ENCODE data around the gene HOXB6.

HOXB6 gene

DNA sequence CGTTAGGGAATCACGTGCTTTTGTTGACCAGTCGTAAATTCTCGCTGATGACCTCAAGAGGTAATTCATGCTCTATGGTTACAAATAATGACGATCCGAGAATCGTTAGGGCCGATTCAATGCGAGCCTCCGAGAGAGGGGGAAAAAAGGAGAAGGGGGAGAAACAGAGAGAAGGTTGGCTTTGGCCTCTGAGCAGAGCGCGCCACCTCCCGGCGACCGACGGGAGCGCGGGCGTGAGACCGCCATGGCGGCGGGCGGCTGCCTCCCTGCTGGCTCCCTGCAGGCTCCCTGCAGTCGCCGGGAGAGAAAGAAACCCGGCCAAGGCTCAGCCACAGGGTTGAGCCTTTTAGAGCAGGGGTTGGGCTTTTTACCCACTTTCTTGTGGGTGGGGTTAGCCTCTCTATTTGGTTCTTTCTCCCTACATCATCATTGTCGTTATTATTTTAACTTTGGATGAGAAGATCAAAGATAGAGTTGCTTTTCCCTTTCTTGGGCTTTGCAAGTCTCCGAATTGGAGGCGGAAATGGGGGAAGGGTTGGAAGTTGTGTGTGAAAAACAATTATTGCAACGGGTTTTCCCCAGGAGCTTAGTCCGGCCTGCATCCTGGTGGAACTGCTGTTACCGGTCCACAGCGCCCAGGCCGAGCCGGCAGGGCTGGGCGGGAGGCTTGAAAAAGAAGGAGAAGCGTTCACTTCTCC lies 10.8 kb downstream of the HOXB6 start:
- peak; percentile 79 for DNase-seq

- peak; percentile 51 for DNase-seq
These were observed 11.5 kb downstream of the HOXB6 start, which contains the start of gene HOXB5 for GRCh38 chr17:48593126-48593829. Gene HOXB5 (minus strand): TSS chr17:48593779. CDS start chr17:48593682, 97 bp downstream.

- DNase-seq, result no peak
These were observed 12.2 kb downstream of the HOXB6 start for GRCh38 chr17:48592577-48592976.

DNA sequence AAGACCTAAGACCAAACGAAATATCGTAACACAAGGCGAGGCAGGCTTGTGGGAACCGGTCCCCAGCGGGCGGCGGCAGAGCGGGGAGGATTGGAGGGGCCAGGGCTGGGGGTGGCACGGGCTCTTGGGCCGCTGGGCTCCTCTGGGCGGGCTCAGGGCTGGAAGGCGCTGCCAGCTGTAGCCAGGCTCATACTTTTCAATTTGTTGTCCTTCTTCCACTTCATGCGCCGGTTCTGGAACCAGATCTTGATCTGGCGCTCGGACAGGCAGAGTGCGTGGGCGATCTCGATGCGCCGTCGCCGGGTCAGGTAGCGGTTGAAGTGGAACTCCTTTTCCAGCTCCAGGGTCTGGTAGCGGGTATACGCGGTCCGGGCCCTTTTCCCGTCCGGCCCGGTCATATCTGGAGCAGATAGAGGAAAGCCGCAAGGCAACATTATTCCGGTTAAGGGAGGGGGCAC lies 12.7 kb downstream of the HOXB6 start:
- DNase-seq, result no peak

- no peak for DNase-seq
These were observed 13.3 kb downstream of the HOXB6 start for GRCh38 chr17:48591255-48592056.

- no peak for DNase-seq
These were observed 14.1 kb downstream of the HOXB6 start for GRCh38 chr17:48590607-48591161.

DNA sequence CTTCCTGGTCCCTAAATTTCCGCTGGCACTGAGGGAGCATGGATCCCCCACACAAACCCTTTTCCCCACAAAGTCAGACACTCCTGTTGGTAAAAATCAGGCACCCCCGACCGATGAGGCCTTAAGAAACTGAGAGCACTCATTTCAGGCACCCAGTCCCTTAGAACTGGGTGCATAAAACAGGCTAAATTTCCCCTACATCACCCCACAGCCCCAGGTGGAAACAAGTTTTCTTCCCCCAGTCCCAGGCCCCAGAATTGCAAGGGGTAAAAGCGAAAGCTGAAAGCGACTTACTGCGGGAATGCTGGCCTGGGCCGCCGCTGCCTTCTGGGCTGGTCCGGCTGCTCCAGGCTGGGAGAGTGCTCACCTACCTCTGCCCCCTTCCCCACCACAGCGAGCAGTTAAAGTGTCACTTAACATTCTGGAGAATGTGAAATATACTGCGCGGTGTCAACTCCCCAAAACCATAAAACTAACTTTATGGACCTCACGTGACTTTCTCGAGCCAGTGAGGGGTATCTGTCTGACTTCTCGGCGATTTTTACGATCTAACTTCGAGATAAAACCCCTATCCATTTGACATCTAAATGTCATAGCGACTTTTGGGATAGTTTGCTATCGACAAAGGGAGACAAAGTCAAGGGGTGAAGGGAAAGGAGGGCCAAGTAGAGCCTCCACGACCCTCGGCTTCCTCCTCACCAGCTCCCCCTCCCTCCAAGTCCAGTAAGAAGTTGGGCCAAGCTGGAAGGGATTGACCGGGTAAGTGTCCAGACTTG lies 14.8 kb downstream of the HOXB6 start, which contains the start of gene HOXB3:
TSS of gene HOXB3 (minus strand) at position 411 of the 776 bp plus-strand sequence. CDS start 37,767 bp downstream, outside the sequence.
- DNase-seq, result no peak

- DNase-seq, result no peak
These were observed 15.5 kb downstream of the HOXB6 start for GRCh38 chr17:48589060-48589830.

GRCh38 chr17:48588528-48588927 lies 16.3 kb downstream of the HOXB6 start:
- no peak for DNase-seq

DNA sequence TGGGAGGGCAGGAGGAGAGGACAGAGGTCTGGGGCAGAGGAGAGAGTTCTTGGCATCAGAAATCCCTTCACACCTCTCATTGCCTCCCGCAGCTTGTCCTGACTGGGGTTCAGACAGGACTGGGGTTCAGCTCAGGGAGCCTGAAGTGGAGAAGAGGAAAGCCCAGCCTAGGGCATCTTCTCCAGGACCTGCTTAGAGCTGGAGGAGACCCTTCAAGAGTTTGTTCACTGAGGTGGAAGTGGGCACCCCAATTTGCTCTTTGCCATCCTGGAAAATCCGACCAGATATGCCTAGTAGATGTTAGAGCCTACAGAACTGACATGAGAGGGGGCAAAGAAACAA lies 16.7 kb downstream of the HOXB6 start:
- DNase-seq, result no peak

- no peak for DNase-seq
These were observed 17.3 kb downstream of the HOXB6 start for GRCh38 chr17:48587276-48588073.

GRCh38 chr17:48586355-48587258 lies 18.2 kb downstream of the HOXB6 start:
- DNase-seq, result peak; percentile 24

DNA sequence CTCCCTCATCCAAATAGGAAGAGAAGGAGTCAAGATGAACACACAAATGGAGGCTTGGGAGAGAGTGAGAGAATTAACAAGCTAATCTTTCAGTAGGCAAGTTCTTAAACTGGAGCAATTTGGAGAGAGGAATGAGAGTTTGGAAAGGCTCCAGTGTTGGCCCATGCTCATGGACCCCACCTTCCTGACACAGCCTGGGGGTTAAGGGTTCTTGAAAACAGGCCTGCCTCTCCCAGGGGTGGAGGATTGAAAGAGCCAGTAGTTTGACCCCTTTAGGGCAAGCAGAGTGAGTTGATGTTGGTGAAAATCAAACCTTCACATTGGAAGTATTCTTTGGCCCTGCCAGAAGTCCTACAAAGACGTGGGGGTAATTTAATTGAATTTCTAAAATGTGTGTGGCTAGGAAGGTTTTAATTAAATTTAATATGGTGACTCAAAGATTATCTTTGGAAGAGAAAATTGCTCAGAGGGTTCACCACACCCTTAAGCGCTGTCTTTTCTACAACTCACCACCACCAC lies 20.5 kb downstream of the HOXB6 start:
- DNase-seq, result no peak

GRCh38 chr17:48583708-48584222 lies 21.0 kb downstream of the HOXB6 start:
- no peak for DNase-seq

- DNase-seq, result no peak
These were observed 22.1 kb downstream of the HOXB6 start for GRCh38 chr17:48582750-48583069.

GRCh38 chr17:48579760-48580554 lies 24.8 kb downstream of the HOXB6 start:
- DNase-seq, result no peak

- DNase-seq, result no peak
These were observed 25.4 kb downstream of the HOXB6 start for GRCh38 chr17:48579471-48579759.

GRCh38 chr17:48578616-48579470 lies 25.9 kb downstream of the HOXB6 start:
- DNase-seq, result no peak
